ENCODE data around the gene SNX5.

SNX5 gene

GRCh38 chr20:17968366-17969277, at the start of gene SNX5, which contains the start of gene MGME1:
Gene SNX5, minus strand, starts transcription at chr20:17968794. Its CDS starts 369 bp downstream, at chr20:17968425.
Gene MGME1, plus strand, starts transcription at chr20:17969018. Its CDS starts 842 bp downstream, at chr20:17969860.
- peak within 1 kb of the TSS; percentile 99 for H3K27ac ChIP-seq
- TF ChIP-seq ZFX (IDR thresholded peaks at IDR 0.05; ENCODE audit: borderline replicate concordance) (no peak), CTCF (IDR thresholded peaks at IDR 0.05) (no peak)

GRCh38 chr20:18018100-18018499, 49.5 kb upstream of the SNX5 start:
- TF ChIP-seq ZFX (IDR thresholded peaks at IDR 0.05; ENCODE audit: borderline replicate concordance) = no peak
- no peak for TF ChIP-seq CTCF (IDR thresholded peaks at IDR 0.05)
- H3K27ac ChIP-seq = no peak overlapping the region

GRCh38 chr20:18016772-18017171, 48.2 kb upstream of the SNX5 start:
- no peak for TF ChIP-seq ZFX (IDR thresholded peaks at IDR 0.05; ENCODE audit: borderline replicate concordance)
- TF ChIP-seq CTCF (IDR thresholded peaks at IDR 0.05) = no peak
- no peak overlapping the region for H3K27ac ChIP-seq

GRCh38 chr20:18014411-18014810, 45.8 kb upstream of the SNX5 start:
- TF ChIP-seq CTCF (IDR thresholded peaks at IDR 0.05) (no peak), ZFX (IDR thresholded peaks at IDR 0.05; ENCODE audit: borderline replicate concordance) (no peak)

GRCh38 chr20:18012901-18013300, 44.3 kb upstream of the SNX5 start:
- H3K27ac ChIP-seq = no peak overlapping the region
- no peak for TF ChIP-seq ZFX (IDR thresholded peaks at IDR 0.05; ENCODE audit: borderline replicate concordance)
- TF ChIP-seq CTCF (IDR thresholded peaks at IDR 0.05) = no peak

More at GRCh38 chr20:18014411-18014810, 45.8 kb upstream of the SNX5 start:
- H3K27ac ChIP-seq = no peak overlapping the region

- H3K27ac ChIP-seq = no peak overlapping the region
- no peak for TF ChIP-seq CTCF (IDR thresholded peaks at IDR 0.05)
- TF ChIP-seq ZFX (IDR thresholded peaks at IDR 0.05; ENCODE audit: borderline replicate concordance) = no peak
These were observed 43.5 kb upstream of the SNX5 start for GRCh38 chr20:18011951-18012645.
